ENCODE results near the gene TRABD2B.

The TRABD2B gene

GRCh38 chr1:47756006-47756405 lies 241.2 kb downstream of the TRABD2B start:
- peaks cover 59% of the 10 kb centered on the region for H3K4me1 Mint-ChIP-seq
- no peaks in the 10 kb centered on the region for H3K36me3 Mint-ChIP-seq (ENCODE audit: low read depth)
- TF ChIP-seq CTCF (IDR thresholded peaks at IDR 0.05; ENCODE audit: unreplicated experiment in 3 of 3) = no peak
- H3K27me3 Mint-ChIP-seq (ENCODE audit: low read depth) = peaks cover 44% of the 10 kb centered on the region
- H3K4me3 Mint-ChIP-seq = no peak overlapping the region
- no peak overlapping the region for H3K27ac Mint-ChIP-seq
- no peaks in the 10 kb centered on the region for H3K9me3 Mint-ChIP-seq

GRCh38 chr1:47755101-47755990 lies 241.8 kb downstream of the TRABD2B start:
- Mint-ChIP-seq H3K27ac (no peak overlapping the region), H3K9me3 (no peaks in the 10 kb centered on the region)

GRCh38 chr1:47754221-47754620 lies 243.0 kb downstream of the TRABD2B start:
- H3K4me1 Mint-ChIP-seq = peaks cover 45% of the 10 kb centered on the region
- H3K27me3 Mint-ChIP-seq (ENCODE audit: low read depth) = peaks cover 55% of the 10 kb centered on the region
- H3K36me3 Mint-ChIP-seq (ENCODE audit: low read depth) = no peaks in the 10 kb centered on the region

More at GRCh38 chr1:47755101-47755990, 241.8 kb downstream of the TRABD2B start:
- peaks cover 57% of the 10 kb centered on the region for H3K4me1 Mint-ChIP-seq
- H3K4me3 Mint-ChIP-seq = no peak overlapping the region
- TF ChIP-seq CTCF (IDR thresholded peaks at IDR 0.05; ENCODE audit: unreplicated experiment in 3 of 3) = peak; percentile 13 to 35 (median 23)
- H3K27me3 Mint-ChIP-seq (ENCODE audit: low read depth) = peaks cover 50% of the 10 kb centered on the region
- no peaks in the 10 kb centered on the region for H3K36me3 Mint-ChIP-seq (ENCODE audit: low read depth)

GRCh38 chr1:47753808-47754207 lies 243.4 kb downstream of the TRABD2B start:
- Mint-ChIP-seq H3K36me3 (ENCODE audit: low read depth) (no peaks in the 10 kb centered on the region), H3K4me1 (peaks cover 44% of the 10 kb centered on the region), H3K27me3 (ENCODE audit: low read depth) (peaks cover 55% of the 10 kb centered on the region), H3K27ac (no peak overlapping the region), H3K9me3 (no peaks in the 10 kb centered on the region), H3K4me3 (no peak overlapping the region)
- TF ChIP-seq CTCF (IDR thresholded peaks at IDR 0.05; ENCODE audit: unreplicated experiment in 3 of 3) = no peak

More at GRCh38 chr1:47754221-47754620, 243.0 kb downstream of the TRABD2B start:
- no peak for TF ChIP-seq CTCF (IDR thresholded peaks at IDR 0.05; ENCODE audit: unreplicated experiment in 3 of 3)
- no peak overlapping the region for H3K4me3 Mint-ChIP-seq
- no peaks in the 10 kb centered on the region for H3K9me3 Mint-ChIP-seq
- peak overlapping the region in 1 of 3 experiments; percentile 9 for H3K27ac Mint-ChIP-seq

GRCh38 chr1:47752559-47752958 lies 244.6 kb downstream of the TRABD2B start:
- H3K4me3 Mint-ChIP-seq = no peak overlapping the region
- H3K27ac Mint-ChIP-seq = peak overlapping the region; percentile 25 to 74 (median 61)
- H3K4me1 Mint-ChIP-seq = peaks cover 38% of the 10 kb centered on the region
- peaks cover 49% of the 10 kb centered on the region for H3K27me3 Mint-ChIP-seq (ENCODE audit: low read depth)
- no peaks in the 10 kb centered on the region for H3K9me3 Mint-ChIP-seq
- TF ChIP-seq CTCF (IDR thresholded peaks at IDR 0.05; ENCODE audit: unreplicated experiment in 3 of 3) = no peak
- no peaks in the 10 kb centered on the region for H3K36me3 Mint-ChIP-seq (ENCODE audit: low read depth)

Measured in nephron (organoid).